Left lung (tissue), 10 donors: Measurements from ENCODE around the gene XRN2. TPM values are rescaled to one million over a fixed set of nuclear protein-coding genes. Genes with fewer than 3 reads are reported as not detected.
A peak's percentile ranks its signal among the peaks of the same experiment; 100 is the strongest.

ENCODE experiments used
- ATAC-seq: fragments of 200-7000 bp; cut with Tn5 transposase; one replicate; pipeline ENCODE4 v1.9.1; 2020; ENCODE audit warnings: moderate library complexity
- DNase-seq, 4 donors: peaks; one replicate each; pipeline ENCODE4 v3.0.0-alpha.2; 2013 to 2020
- H3K27ac ChIP-seq, 2 donors: fragments of 200-600 bp; sonication (generic) in 1 of 2; one replicate each; pipeline versions ENCODE4 v1.5.0 to v1.8.0; 2020 to 2021
- H3K27me3 ChIP-seq, 2 donors: fragments of 200-600 bp; sonication (generic) in 1 of 2; one replicate each; pipeline versions ENCODE4 v1.5.0 to v1.8.0; 2020 to 2021
- H3K36me3 ChIP-seq, 2 donors: fragments of 200-600 bp; sonication (generic) in 1 of 2; one replicate each; pipeline versions ENCODE4 v1.5.0 to v1.8.0; 2020 to 2021
- H3K4me1 ChIP-seq, 2 donors: fragments of 200-600 bp; one replicate each; pipeline ENCODE4 v1.8.0; 2021
- H3K4me3 ChIP-seq, 2 donors: fragments of 200-600 bp; sonication (generic) in 1 of 2; one replicate each; pipeline versions ENCODE4 v1.5.0 to v1.8.0; 2020 to 2021; ENCODE audit warnings: mild to moderate bottlenecking in 1 of 2
- H3K9me3 ChIP-seq, 2 donors: fragments of 200-600 bp; sonication (generic) in 1 of 2; one replicate each; pipeline versions ENCODE4 v1.5.0 to v1.8.0; 2020 to 2021
- CTCF ChIP-seq, 2 donors: fragments of 200-600 bp; sonication (generic) in 1 of 2; IDR thresholded peaks; one replicate each; pipeline versions ENCODE4 v1.5.0 to v1.8.0; 2021; ENCODE audit warnings: antibody characterized with exemption in 2 of 2
- intact Hi-C, 2 donors: fragments of 100-400 bp; cut with DNase I; formaldehyde crosslinking; loops; one replicate each; pipeline versions ENCODE4 v1.11.2 to v1.14.2; 2022
- polyA plus RNA-seq, 6 donors: library from polyadenylated mRNA; unstranded; fragments of 120-200 nt; gene quantifications; one replicate each; pipeline ENCODE4 v1.2.1, GENCODE V29; 2013; ENCODE audit not compliant: insufficient read length in 6 of 6
- total RNA-seq, 2 donors: library from RNA; stranded (reverse); fragmentation: NEBNext Ultra II Directional; extraction: Animal tissue kit (Norgen Biotek cat#: 25700); gene quantifications; one replicate each; pipeline ENCODE4 v1.2.1, GENCODE V29; 2021
- donor health status: DM: no; HTN: yes; CAD: no.
- donor health status: DM: no; HTN: no; CAD: no.

The XRN2 gene
- total and polyA plus RNA-seq, 8 donors = 45.9 to 90.2 (median 77.8) TPM

- Histone ChIP-seq H3K4me3 (no peak overlapping the region), H3K9me3 (no peaks in the 10 kb centered on the region), H3K27ac (no peak overlapping the region), H3K4me1 (no peaks in the 10 kb centered on the region), H3K36me3 (peaks cover 0 to 53% of the 10 kb centered on the region in 2 donors), H3K27me3 (peaks cover 45% of the 10 kb centered on the region in 2 donors)
- intact Hi-C loops = no loop called here
- ATAC-seq (no peak), DNase-seq (no peak)
- TF ChIP-seq CTCF (IDR thresholded peaks at IDR 0.05) = no peak
These were observed 86.2 kb downstream of the XRN2 start for GRCh38 chr20:21389368-21389767.

DNA sequence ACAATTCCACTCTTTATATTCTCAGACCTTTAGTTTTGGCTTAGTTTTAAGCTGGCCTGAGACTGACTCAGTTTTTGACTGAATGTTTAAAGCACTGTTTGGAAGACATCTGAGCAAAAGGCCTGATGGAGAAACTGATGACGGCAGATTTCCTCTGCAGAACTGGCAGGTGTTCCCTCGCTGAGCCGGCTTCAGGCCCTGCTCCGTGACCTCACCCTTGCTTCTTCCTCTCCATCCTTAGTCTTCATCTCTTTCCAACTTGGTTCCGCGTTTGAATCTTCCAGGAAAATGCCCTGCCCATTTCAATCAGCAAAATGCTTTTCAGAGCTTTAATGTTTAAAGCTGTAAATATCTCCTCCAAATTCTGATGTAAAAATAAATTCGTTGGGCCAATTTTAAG is 87.6 kb downstream of the XRN2 start:
- Histone ChIP-seq H3K4me1 (peaks cover 0 to 2% of the 10 kb centered on the region in 2 donors), H3K27ac (no peak overlapping the region), H3K9me3 (no peaks in the 10 kb centered on the region), H3K4me3 (no peak overlapping the region), H3K27me3 (peaks cover 59% of the 10 kb centered on the region in 2 donors), H3K36me3 (peaks cover 0 to 48% of the 10 kb centered on the region in 2 donors)
- intact Hi-C loops = no loop called here
- ATAC-seq (no peak), DNase-seq (no peak)
- no peak for TF ChIP-seq CTCF (IDR thresholded peaks at IDR 0.05)

- Histone ChIP-seq H3K4me3 (no peak overlapping the region), H3K9me3 (no peaks in the 10 kb centered on the region), H3K27ac (no peak overlapping the region), H3K4me1 (peaks cover 2 to 8% of the 10 kb centered on the region in 2 donors), H3K27me3 (peaks cover 65% of the 10 kb centered on the region in 2 donors), H3K36me3 (peaks cover 0 to 44% of the 10 kb centered on the region in 2 donors)
- TF ChIP-seq CTCF (IDR thresholded peaks at IDR 0.05) = no peak
- ATAC-seq = no peak
- intact Hi-C loops = no loop called here
- DNase-seq = peak in 1 of 4 donors; percentile 79
These were observed 88.2 kb downstream of the XRN2 start for GRCh38 chr20:21391185-21391971.

- no peak for TF ChIP-seq CTCF (IDR thresholded peaks at IDR 0.05)
These were observed 88.8 kb downstream of the XRN2 start for GRCh38 chr20:21391972-21392352.

GRCh38 chr20:21393166-21393565 is 90.0 kb downstream of the XRN2 start:
- H3K27me3 ChIP-seq = peaks cover 83% of the 10 kb centered on the region in 2 donors
- no peak for TF ChIP-seq CTCF (IDR thresholded peaks at IDR 0.05)
- intact Hi-C loops = no loop called here

More at GRCh38 chr20:21391972-21392352, 88.8 kb downstream of the XRN2 start:
- peaks cover 0 to 38% of the 10 kb centered on the region in 2 donors for H3K36me3 ChIP-seq
- ATAC-seq = no peak
- no peak for DNase-seq
- peaks cover 3 to 14% of the 10 kb centered on the region in 2 donors for H3K4me1 ChIP-seq
- H3K9me3 ChIP-seq = no peaks in the 10 kb centered on the region
- intact Hi-C loops = no loop called here
- H3K27me3 ChIP-seq = peaks cover 70 to 71% of the 10 kb centered on the region in 2 donors
- no peak overlapping the region for H3K27ac ChIP-seq
- no peak overlapping the region for H3K4me3 ChIP-seq

More at GRCh38 chr20:21393166-21393565, 90.0 kb downstream of the XRN2 start:
- ATAC-seq (no peak), DNase-seq (no peak)
- Histone ChIP-seq H3K4me3 (no peak overlapping the region), H3K4me1 (peaks cover 3 to 19% of the 10 kb centered on the region in 2 donors), H3K36me3 (peaks cover 0 to 27% of the 10 kb centered on the region in 2 donors), H3K27ac (no peak overlapping the region), H3K9me3 (no peaks in the 10 kb centered on the region)
